Measurements from ENCODE around the gene PTPRA. TPM values are rescaled to one million over a fixed set of nuclear protein-coding genes. Genes with fewer than 3 reads are reported as not detected.
"Not testable (repeated sequence)": the region's sequence is repeated elsewhere in the genome, so short reads cannot be mapped to it uniquely, and the experiment has no call there.

Gene PTPRA
- total RNA-seq, 1 experiment from 2014 or later = 56.9 TPM

DNA sequence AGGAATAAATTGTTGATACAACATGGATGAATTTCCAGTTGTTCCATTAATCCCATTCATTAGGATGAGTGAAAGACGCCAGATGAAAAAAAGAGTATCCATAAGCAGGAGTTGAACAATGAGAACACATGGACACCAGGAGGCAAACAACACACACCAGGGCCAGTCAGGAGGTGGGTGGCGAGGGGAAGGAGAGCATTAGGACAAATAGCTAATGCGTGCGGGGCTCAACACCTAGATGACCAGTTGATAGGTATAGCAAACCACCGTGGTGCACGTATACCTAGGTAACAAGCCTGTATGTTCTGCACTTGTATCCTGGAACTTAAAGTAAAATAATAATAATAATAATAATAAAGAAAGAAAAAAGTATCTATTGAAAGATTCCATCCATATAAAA, 43.9 kb upstream of the PTPRA start:
- DNase-seq (ENCODE audit: low spot score) = no peak
- no peaks in the 10 kb centered on the region for H3K4me1 ChIP-seq (ENCODE audit: insufficient read depth, low read length, poor library complexity, severe bottlenecking)
- H3K27ac ChIP-seq (ENCODE audit: low read depth, low read length, poor library complexity, severe bottlenecking) = no peak overlapping the region
- intact Hi-C loops (cut with micrococcal nuclease; ENCODE audit: unreplicated experiment) = no loop called here
- no peaks in the 10 kb centered on the region for H3K27me3 ChIP-seq (replicated peaks; ENCODE audit: insufficient read depth, low read depth, low read length, poor library complexity)
- CTCF ChIA-PET = no interaction called here
- no peaks in the 10 kb centered on the region for H3K36me3 ChIP-seq (ENCODE audit: insufficient read depth, low read length, poor library complexity, severe bottlenecking)
- H3K9me3 ChIP-seq (ENCODE audit: low read depth, low read length, poor library complexity, severe bottlenecking) = no peaks in the 10 kb centered on the region
- no peak overlapping the region for H3K4me3 ChIP-seq (ENCODE audit: low read depth, low read length, poor library complexity, severe bottlenecking)
- TF ChIP-seq, protein P1, sequence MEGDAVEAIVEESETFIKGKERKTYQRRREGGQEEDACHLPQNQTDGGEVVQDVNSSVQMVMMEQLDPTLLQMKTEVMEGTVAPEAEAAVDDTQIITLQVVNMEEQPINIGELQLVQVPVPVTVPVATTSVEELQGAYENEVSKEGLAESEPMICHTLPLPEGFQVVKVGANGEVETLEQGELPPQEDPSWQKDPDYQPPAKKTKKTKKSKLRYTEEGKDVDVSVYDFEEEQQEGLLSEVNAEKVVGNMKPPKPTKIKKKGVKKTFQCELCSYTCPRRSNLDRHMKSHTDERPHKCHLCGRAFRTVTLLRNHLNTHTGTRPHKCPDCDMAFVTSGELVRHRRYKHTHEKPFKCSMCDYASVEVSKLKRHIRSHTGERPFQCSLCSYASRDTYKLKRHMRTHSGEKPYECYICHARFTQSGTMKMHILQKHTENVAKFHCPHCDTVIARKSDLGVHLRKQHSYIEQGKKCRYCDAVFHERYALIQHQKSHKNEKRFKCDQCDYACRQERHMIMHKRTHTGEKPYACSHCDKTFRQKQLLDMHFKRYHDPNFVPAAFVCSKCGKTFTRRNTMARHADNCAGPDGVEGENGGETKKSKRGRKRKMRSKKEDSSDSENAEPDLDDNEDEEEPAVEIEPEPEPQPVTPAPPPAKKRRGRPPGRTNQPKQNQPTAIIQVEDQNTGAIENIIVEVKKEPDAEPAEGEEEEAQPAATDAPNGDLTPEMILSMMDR (conservative IDR thresholded peaks at IDR 0.05; ENCODE audit: low read depth, low read length) = no peak
- no peak for TF ChIP-seq EZH2 (IDR thresholded peaks at IDR 0.05; ENCODE audit: borderline replicate concordance, low read depth, low read length, poor library complexity, severe bottlenecking)
- POLR2A ChIA-PET (ENCODE audit: low non-redundant PET) = no interaction called here
- BruUV-seq (replicated peaks) = no TSS peak

DNA sequence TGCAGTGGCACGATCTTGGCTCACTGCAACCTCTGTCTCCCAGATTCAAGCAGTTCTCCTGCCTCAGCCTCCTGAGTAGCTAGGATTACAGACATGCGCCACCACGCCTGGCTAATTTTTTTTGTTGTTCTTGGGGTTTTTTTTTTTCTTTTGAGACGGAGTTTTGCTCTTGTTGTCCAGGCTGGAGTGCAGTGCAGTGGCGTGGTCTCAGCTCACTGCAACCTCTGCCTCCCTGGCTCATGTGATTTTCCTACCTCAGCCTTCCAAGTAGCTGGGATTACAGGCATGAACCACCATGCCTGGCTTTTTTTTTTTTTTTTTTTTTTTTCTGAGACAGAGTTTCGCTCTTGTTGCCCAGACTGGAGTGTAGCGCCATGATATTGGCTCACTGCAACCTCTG, 42.1 kb upstream of the PTPRA start:
- H3K27ac ChIP-seq (ENCODE audit: low read depth, low read length, poor library complexity, severe bottlenecking); H3K9me3 ChIP-seq (ENCODE audit: low read depth, low read length, poor library complexity, severe bottlenecking); H3K4me3 ChIP-seq (ENCODE audit: low read depth, low read length, poor library complexity, severe bottlenecking); intact Hi-C loops (cut with micrococcal nuclease; ENCODE audit: unreplicated experiment); POLR2A ChIA-PET (ENCODE audit: low non-redundant PET); H3K36me3 ChIP-seq (ENCODE audit: insufficient read depth, low read length, poor library complexity, severe bottlenecking); H3K27me3 ChIP-seq (replicated peaks; ENCODE audit: insufficient read depth, low read depth, low read length, poor library complexity); BruUV-seq (replicated peaks); H3K4me1 ChIP-seq (ENCODE audit: insufficient read depth, low read length, poor library complexity, severe bottlenecking); DNase-seq (ENCODE audit: low spot score): not testable (repeated sequence)
- CTCF ChIA-PET = interaction anchor here (0.7 kb wide), 1 partner anchor 10 kb away, joined by 3 read pairs; no protein-coding TSS in a partner anchor

DNA sequence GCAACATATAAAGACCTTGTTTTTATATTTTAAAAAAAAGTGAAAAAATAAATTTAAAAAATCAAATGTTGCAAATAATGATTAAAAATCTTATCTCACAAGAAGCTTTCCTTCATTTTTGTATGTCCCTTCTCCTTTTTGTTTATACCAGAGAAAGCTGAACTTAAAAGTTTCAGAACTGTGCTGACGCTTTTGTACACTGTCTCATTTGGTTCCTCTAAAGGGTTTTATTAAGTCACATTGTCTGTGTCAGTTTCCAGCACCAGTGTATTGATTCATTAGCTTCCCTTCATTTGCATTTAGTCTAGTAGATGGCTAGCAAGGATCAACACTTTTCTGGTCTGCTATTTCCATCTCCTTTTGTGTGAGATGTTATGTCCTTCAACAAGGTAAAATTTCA, 39.5 kb upstream of the PTPRA start:
- H3K4me3 ChIP-seq (ENCODE audit: low read depth, low read length, poor library complexity, severe bottlenecking) = no peak overlapping the region
- BruUV-seq (replicated peaks) = no TSS peak
- ChIA-PET CTCF (no interaction called here), POLR2A (ENCODE audit: low non-redundant PET) (no interaction called here)
- H3K9me3 ChIP-seq (ENCODE audit: low read depth, low read length, poor library complexity, severe bottlenecking) = no peaks in the 10 kb centered on the region
- intact Hi-C loops (cut with micrococcal nuclease; ENCODE audit: unreplicated experiment) = no loop called here
- no peak overlapping the region for H3K27ac ChIP-seq (ENCODE audit: low read depth, low read length, poor library complexity, severe bottlenecking)
- TF ChIP-seq, protein P1 (conservative IDR thresholded peaks at IDR 0.05; ENCODE audit: low read depth, low read length) = no peak
- no peak for TF ChIP-seq EZH2 (IDR thresholded peaks at IDR 0.05; ENCODE audit: borderline replicate concordance, low read depth, low read length, poor library complexity, severe bottlenecking)
- DNase-seq (ENCODE audit: low spot score) = no peak
- no peaks in the 10 kb centered on the region for H3K27me3 ChIP-seq (replicated peaks; ENCODE audit: insufficient read depth, low read depth, low read length, poor library complexity)
- H3K4me1 ChIP-seq (ENCODE audit: insufficient read depth, low read length, poor library complexity, severe bottlenecking) = no peaks in the 10 kb centered on the region
- peaks cover 8% of the 10 kb centered on the region for H3K36me3 ChIP-seq (ENCODE audit: insufficient read depth, low read length, poor library complexity, severe bottlenecking)

DNA sequence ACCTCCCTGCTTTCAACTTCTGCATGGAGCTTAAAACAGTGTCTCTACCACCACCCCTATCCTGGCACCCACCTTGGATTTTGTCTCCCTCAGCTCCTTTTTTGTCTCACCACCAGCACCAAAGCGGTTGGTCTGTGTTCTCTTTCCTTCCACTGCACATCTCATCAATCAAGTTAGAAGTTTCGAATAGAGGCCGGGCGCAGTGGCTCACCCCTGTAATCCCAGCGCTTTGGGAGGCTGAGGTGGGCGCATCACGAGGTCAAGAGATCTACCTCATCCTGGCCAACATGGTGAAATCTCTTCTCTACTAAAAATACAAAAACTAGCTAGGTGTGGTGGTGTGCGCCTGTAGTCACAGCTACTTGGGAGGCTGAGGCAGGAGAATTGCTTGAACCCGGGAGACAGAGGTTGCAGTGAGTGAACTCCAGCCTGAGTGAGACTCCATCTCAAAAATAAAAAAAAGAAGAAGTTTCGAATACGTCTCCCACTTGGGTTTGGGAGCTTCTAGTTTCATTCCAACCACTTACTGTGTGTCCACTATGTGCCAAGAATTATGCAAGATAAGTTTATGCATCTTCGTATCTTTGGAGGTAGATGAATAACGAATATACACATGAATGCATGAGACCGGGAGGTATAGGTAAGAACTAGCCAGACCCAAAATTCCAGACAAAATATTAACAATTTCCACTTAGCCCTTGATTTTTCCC, 38.7 kb upstream of the PTPRA start:
- ChIA-PET POLR2A (ENCODE audit: low non-redundant PET) (no interaction called here), CTCF (no interaction called here)
- no peak overlapping the region for H3K4me3 ChIP-seq (ENCODE audit: low read depth, low read length, poor library complexity, severe bottlenecking)
- H3K27ac ChIP-seq (ENCODE audit: low read depth, low read length, poor library complexity, severe bottlenecking) = no peak overlapping the region
- DNase-seq (ENCODE audit: low spot score) = no peak
- H3K4me1 ChIP-seq (ENCODE audit: insufficient read depth, low read length, poor library complexity, severe bottlenecking) = peaks cover 4% of the 10 kb centered on the region
- H3K27me3 ChIP-seq (replicated peaks; ENCODE audit: insufficient read depth, low read depth, low read length, poor library complexity) = no peaks in the 10 kb centered on the region
- H3K9me3 ChIP-seq (ENCODE audit: low read depth, low read length, poor library complexity, severe bottlenecking) = no peaks in the 10 kb centered on the region
- TF ChIP-seq, protein P1 (conservative IDR thresholded peaks at IDR 0.05; ENCODE audit: low read depth, low read length) = no peak
- no peak for TF ChIP-seq EZH2 (IDR thresholded peaks at IDR 0.05; ENCODE audit: borderline replicate concordance, low read depth, low read length, poor library complexity, severe bottlenecking)
- no TSS peak for BruUV-seq (replicated peaks)
- intact Hi-C loops (cut with micrococcal nuclease; ENCODE audit: unreplicated experiment) = no loop called here
- H3K36me3 ChIP-seq (ENCODE audit: insufficient read depth, low read length, poor library complexity, severe bottlenecking) = peaks cover 8% of the 10 kb centered on the region
